Neuronal stem cell (in vitro differentiated cells): ENCODE data around the gene RXFP2.

Experiments
- DNase-seq: peaks from one replicate; pipeline ENCODE4 v3.0.0-alpha.2; 2013; ENCODE audit warnings: low spot score
- H2AFZ ChIP-seq: one replicate; pipeline ENCODE4 v1.6.1; 2013; ENCODE audit warnings: mild to moderate bottlenecking, low read length, inconsistent platforms
- H2AK5ac ChIP-seq: 2 replicates; pipeline ENCODE4 v1.6.1; 2013; ENCODE audit warnings: low read depth, mild to moderate bottlenecking, inconsistent platforms, low read length, moderate library complexity, mixed read lengths
- H2BK120ac ChIP-seq: 2 replicates; pipeline ENCODE4 v1.6.1; 2013; ENCODE audit warnings: low read depth, mild to moderate bottlenecking, inconsistent platforms, low read length, moderate library complexity, mixed read lengths
- H2BK12ac ChIP-seq: one replicate; pipeline ENCODE4 v1.6.1; 2013; ENCODE audit warnings: low read length, inconsistent platforms
- H2BK15ac ChIP-seq: 2 replicates; pipeline ENCODE4 v1.6.1; 2013; ENCODE audit warnings: mild to moderate bottlenecking, low read length, inconsistent platforms, mixed read lengths
- H2BK5ac ChIP-seq: one replicate; pipeline ENCODE4 v1.6.1; 2013; ENCODE audit warnings: inconsistent platforms, mild to moderate bottlenecking, low read length, moderate library complexity
- H3K14ac ChIP-seq: one replicate; pipeline ENCODE4 v1.6.1; 2013; ENCODE audit warnings: low read length, inconsistent platforms
- H3K18ac ChIP-seq: 2 replicates; pipeline ENCODE4 v1.6.1; 2013; ENCODE audit warnings: low read length, inconsistent platforms
- H3K23ac ChIP-seq: 2 replicates; pipeline ENCODE4 v1.6.1; 2013; ENCODE audit warnings: low read depth, mild to moderate bottlenecking, mixed read lengths, low read length, inconsistent platforms; ENCODE audit not compliant: poor library complexity
- H3K27ac ChIP-seq: replicated peaks from 3 replicates; pipeline ENCODE4 v1.5.1; 2013; ENCODE audit warnings: low read length, inconsistent platforms
- H3K27me3 ChIP-seq, 3 experiments: 2 replicates each; pipeline ENCODE4 v1.6.1; 2013; ENCODE audit warnings: low read length in 3 of 3, mild to moderate bottlenecking in 2 of 3, inconsistent platforms in 1 of 3, low read depth in 1 of 3, mixed read lengths in 1 of 3, moderate library complexity in 1 of 3; ENCODE audit not compliant: control insufficient read depth in 3 of 3, insufficient read depth in 3 of 3
- H3K36me3 ChIP-seq, 2 donors: replicated peaks in 1 of 2; 2 replicates each; pipeline ENCODE4 v1.6.1; 2013; ENCODE audit warnings: low read length in 2 of 2; ENCODE audit not compliant: control insufficient read depth in 2 of 2, insufficient read depth in 2 of 2
- H3K4ac ChIP-seq: 2 replicates; pipeline ENCODE4 v1.6.1; 2013; ENCODE audit warnings: inconsistent platforms, mild to moderate bottlenecking, low read length, moderate library complexity
- H3K4me1 ChIP-seq, 2 donors: 1 replicate in 1 of 2; 2 replicates in 1 of 2; pipeline ENCODE4 v1.6.1; 2013; ENCODE audit warnings: low read length in 2 of 2, low read depth in 1 of 2; ENCODE audit not compliant: control insufficient read depth in 2 of 2, insufficient read depth in 1 of 2
- H3K4me2 ChIP-seq: one replicate; pipeline ENCODE4 v1.6.1; 2013; ENCODE audit warnings: mild to moderate bottlenecking, low read length, inconsistent platforms; ENCODE audit not compliant: insufficient read depth, poor library complexity, severe bottlenecking
- H3K4me3 ChIP-seq, 2 donors: 2 replicates each; pipeline ENCODE4 v1.5.1; 2013; ENCODE audit warnings: low read length in 2 of 2, mild to moderate bottlenecking in 2 of 2, inconsistent platforms in 1 of 2, moderate library complexity in 1 of 2
- H3K79me1 ChIP-seq: one replicate; pipeline ENCODE4 v1.6.1; 2013; ENCODE audit warnings: low read depth, mild to moderate bottlenecking, inconsistent platforms, low read length, moderate library complexity
- H3K9ac ChIP-seq: one replicate; pipeline ENCODE4 v1.6.1; 2013; ENCODE audit warnings: mild to moderate bottlenecking, low read depth, low read length, inconsistent platforms; ENCODE audit not compliant: poor library complexity
- H3K9me3 ChIP-seq, 2 donors: replicated peaks in 1 of 2; 2 replicates each; pipeline versions ENCODE3 to v1.6.1; 2013; ENCODE audit warnings: low read length in 2 of 2, mild to moderate bottlenecking in 2 of 2, inconsistent platforms in 1 of 2, low read depth in 1 of 2, mixed read lengths in 1 of 2, moderate library complexity in 1 of 2; ENCODE audit not compliant: control insufficient read depth in 2 of 2, insufficient read depth in 1 of 2
- H4K8ac ChIP-seq: one replicate; pipeline ENCODE4 v1.6.1; 2013; ENCODE audit warnings: low read depth, mild to moderate bottlenecking, inconsistent platforms, low read length, moderate library complexity
- H4K91ac ChIP-seq: one replicate; pipeline ENCODE4 v1.6.1; 2013; ENCODE audit warnings: low read length, low read depth, mild to moderate bottlenecking, inconsistent platforms; ENCODE audit not compliant: poor library complexity
- WGBS, 2 donors: extraction: QIAGEN DNeasy Blood & Tissue Kit; methylation state at CpG; one replicate each; pipeline ENCODE4 v1.1.7; 2013; ENCODE audit warnings: missing lambda C conversion rate in 2 of 2, mixed read lengths in 1 of 2; ENCODE audit not compliant: insufficient read length in 2 of 2, insufficient replicate concordance in 1 of 2; ENCODE audit errors: extremely low coverage in 2 of 2; 5-methylcytosine and 5-hydroxymethylcytosine counted together

RXFP2 gene

DNA sequence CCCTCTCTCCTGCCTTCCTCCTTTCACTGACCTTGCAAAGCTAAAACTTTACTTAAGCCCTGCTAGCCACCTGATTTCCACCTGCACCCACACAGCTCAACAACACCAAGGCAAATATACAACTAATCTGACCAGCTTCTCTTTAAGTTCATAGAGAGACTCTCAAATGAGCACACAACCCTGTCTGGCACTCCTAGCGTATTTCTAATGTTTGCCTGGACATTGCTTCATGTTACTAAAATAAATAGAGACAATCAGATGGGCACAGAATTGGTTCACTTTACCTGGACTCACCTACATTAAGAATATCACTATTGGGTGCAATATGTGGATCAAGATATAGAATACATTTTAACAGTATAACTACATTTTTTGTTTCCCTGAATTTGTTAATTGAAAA, 33.2 kb upstream of the RXFP2 start:
- Histone ChIP-seq H2BK15ac (no peak overlapping the region), H3K4me2 (no peak overlapping the region), H3K4me1 (no peaks in the 10 kb centered on the region), H3K9ac (no peak overlapping the region), H3K4me3 (no peak overlapping the region), H3K79me1 (no peaks in the 10 kb centered on the region), H2BK12ac (no peak overlapping the region), H2BK120ac (no peak overlapping the region), H3K14ac (no peak overlapping the region), H3K27ac (no peak overlapping the region), H3K9me3 (no peaks in the 10 kb centered on the region), H3K4ac (no peak overlapping the region), H3K36me3 (no peaks in the 10 kb centered on the region), H2AK5ac (no peak overlapping the region), H3K23ac (no peak overlapping the region), H4K91ac (no peak overlapping the region), H3K18ac (no peak overlapping the region), H2AFZ (no peak overlapping the region), H2BK5ac (no peak overlapping the region), H3K27me3 (no peaks in the 10 kb centered on the region), H4K8ac (no peak overlapping the region)
- WGBS, 2 donors, result no CpG with 5 or more reads among the region's 1 CpG
- no peak for DNase-seq

DNA sequence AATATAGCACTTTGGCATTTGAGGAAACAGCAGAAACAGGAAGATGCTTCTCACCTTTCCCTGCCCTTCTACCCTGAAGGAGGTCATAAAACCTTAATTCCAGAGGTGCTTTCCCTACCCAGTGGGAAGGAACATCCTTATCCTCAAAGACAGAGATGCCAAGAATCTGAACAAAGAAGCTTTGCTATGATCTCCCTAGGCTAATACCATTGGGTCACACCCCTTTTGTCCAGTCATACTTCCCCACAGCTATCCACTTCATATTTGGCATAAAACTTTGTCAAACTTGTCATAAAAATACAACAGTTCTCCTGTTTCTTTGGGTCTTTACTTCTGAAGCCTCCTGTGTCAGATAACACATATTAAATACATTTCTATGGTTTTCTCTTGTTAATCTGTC, 21.7 kb upstream of the RXFP2 start:
- H2AFZ ChIP-seq, result no peak overlapping the region
- H3K4ac ChIP-seq, result no peak overlapping the region
- H4K91ac ChIP-seq, result no peak overlapping the region
- no peak overlapping the region for H3K4me3 ChIP-seq
- no peak overlapping the region for H2BK12ac ChIP-seq
- peaks cover 0 to 1% of the 10 kb centered on the region in 2 donors for H3K4me1 ChIP-seq
- H2AK5ac ChIP-seq, result no peak overlapping the region
- no peak overlapping the region for H2BK15ac ChIP-seq
- no peak overlapping the region for H3K27ac ChIP-seq
- no peak overlapping the region for H3K4me2 ChIP-seq
- no peak for DNase-seq
- H3K36me3 ChIP-seq, result peaks cover 0 to 2% of the 10 kb centered on the region in 2 donors
- H3K27me3 ChIP-seq, result no peaks in the 10 kb centered on the region
- no peak overlapping the region for H3K14ac ChIP-seq
- H2BK120ac ChIP-seq, result no peak overlapping the region
- no peak overlapping the region for H3K9ac ChIP-seq
- no peaks in the 10 kb centered on the region for H3K9me3 ChIP-seq
- H2BK5ac ChIP-seq, result no peak overlapping the region
- H3K79me1 ChIP-seq, result no peaks in the 10 kb centered on the region
- H3K23ac ChIP-seq, result no peak overlapping the region
- no peak overlapping the region for H3K18ac ChIP-seq
- H4K8ac ChIP-seq, result no peak overlapping the region

- Histone ChIP-seq H2BK15ac (no peak overlapping the region), H3K4me1 (peaks cover 0 to 2% of the 10 kb centered on the region in 2 donors), H2AK5ac (no peak overlapping the region), H3K14ac (no peak overlapping the region), H3K23ac (no peak overlapping the region), H4K91ac (no peak overlapping the region), H3K27me3 (no peaks in the 10 kb centered on the region), H2BK12ac (no peak overlapping the region), H3K9ac (no peak overlapping the region), H3K9me3 (no peaks in the 10 kb centered on the region), H3K36me3 (peaks cover 0 to 2% of the 10 kb centered on the region in 2 donors), H3K18ac (no peak overlapping the region), H2BK120ac (no peak overlapping the region), H3K4ac (no peak overlapping the region), H2AFZ (no peak overlapping the region), H3K27ac (no peak overlapping the region), H4K8ac (no peak overlapping the region), H3K4me2 (no peak overlapping the region), H3K4me3 (no peak overlapping the region), H3K79me1 (no peaks in the 10 kb centered on the region), H2BK5ac (no peak overlapping the region)
- WGBS, 2 donors, result no CpG with 5 or more reads among the region's 3 CpGs
- no peak for DNase-seq
Observed at GRCh38 chr13:31719214-31719613, 20.1 kb upstream of the RXFP2 start.

- H3K4me3 ChIP-seq, result no peak overlapping the region
- no peak overlapping the region for H3K14ac ChIP-seq
- H3K79me1 ChIP-seq, result no peaks in the 10 kb centered on the region
- H2AK5ac ChIP-seq, result no peak overlapping the region
- H2BK15ac ChIP-seq, result no peak overlapping the region
- no peak overlapping the region for H3K4me2 ChIP-seq
- WGBS, 2 donors, result no CpG with 5 or more reads among the region's 5 CpGs
- H3K4me1 ChIP-seq, result peaks cover 0 to 2% of the 10 kb centered on the region in 2 donors
- H3K4ac ChIP-seq, result no peak overlapping the region
- H3K9ac ChIP-seq, result no peak overlapping the region
- H3K36me3 ChIP-seq, result no peaks in the 10 kb centered on the region
- no peak overlapping the region for H4K91ac ChIP-seq
- H3K27me3 ChIP-seq, result no peaks in the 10 kb centered on the region
- no peak overlapping the region for H2BK12ac ChIP-seq
- H2BK5ac ChIP-seq, result no peak overlapping the region
- no peak overlapping the region for H3K23ac ChIP-seq
- no peak for DNase-seq
- no peak overlapping the region for H3K18ac ChIP-seq
- H3K27ac ChIP-seq, result no peak overlapping the region
- no peaks in the 10 kb centered on the region for H3K9me3 ChIP-seq
- no peak overlapping the region for H2BK120ac ChIP-seq
- H4K8ac ChIP-seq, result no peak overlapping the region
- no peak overlapping the region for H2AFZ ChIP-seq
Observed at GRCh38 chr13:31722673-31723072, 16.7 kb upstream of the RXFP2 start.
